Endodermal cell (in vitro differentiated cells): ENCODE results near the gene KRTCAP2. TPM values are rescaled to one million over a fixed set of nuclear protein-coding genes. Genes with fewer than 3 reads are reported as not detected.

Experiments
- DNase-seq: peaks from one replicate; pipeline ENCODE4 v3.0.0-alpha.2; 2017
- H3K27ac ChIP-seq: 2 replicates; pipeline ENCODE4 v1.5.1; 2013; ENCODE audit warnings: mild to moderate bottlenecking, low read depth, low read length, moderate library complexity
- H3K27me3 ChIP-seq: 2 replicates; pipeline ENCODE4 v1.6.1; 2013; ENCODE audit warnings: mild to moderate bottlenecking, low read length, moderate library complexity; ENCODE audit not compliant: insufficient read depth, control insufficient read depth, poor library complexity, severe bottlenecking
- H3K36me3 ChIP-seq: 2 replicates; pipeline ENCODE4 v1.7.0; 2013; ENCODE audit warnings: mild to moderate bottlenecking, low read length, moderate library complexity; ENCODE audit not compliant: control insufficient read depth, insufficient read depth
- H3K4me1 ChIP-seq: one replicate; pipeline ENCODE4 v1.7.0; 2013; ENCODE audit warnings: low read length; ENCODE audit not compliant: control insufficient read depth, insufficient read depth
- H3K4me3 ChIP-seq: 2 replicates; pipeline ENCODE4 v1.5.1; 2013; ENCODE audit warnings: mild to moderate bottlenecking, low read length, moderate library complexity
- H3K9ac ChIP-seq: 2 replicates; pipeline ENCODE4 v1.6.1; 2013; ENCODE audit warnings: mild to moderate bottlenecking, low read length, moderate library complexity; ENCODE audit not compliant: poor library complexity, severe bottlenecking; ENCODE audit errors: extremely low read depth
- H3K9me3 ChIP-seq: 2 replicates; pipeline ENCODE4 v1.6.1; 2013; ENCODE audit warnings: mild to moderate bottlenecking, low read length, moderate library complexity; ENCODE audit not compliant: control insufficient read depth
- H3K27ac Mint-ChIP-seq: 2 replicates; pipeline ENCODE4 v1.8.0; 2020; ENCODE audit warnings: mixed read lengths
- H3K27me3 Mint-ChIP-seq: 2 replicates; pipeline ENCODE4 v1.8.0; 2021; ENCODE audit warnings: mild to moderate bottlenecking, mixed read lengths; ENCODE audit not compliant: insufficient read depth
- H3K36me3 Mint-ChIP-seq: 2 replicates; pipeline ENCODE4 v1.8.0; 2020; ENCODE audit warnings: low read depth, mixed read lengths
- H3K4me1 Mint-ChIP-seq: 2 replicates; pipeline ENCODE4 v1.8.0; 2020; ENCODE audit warnings: mixed read lengths
- H3K4me3 Mint-ChIP-seq: 2 replicates; pipeline ENCODE4 v1.8.0; 2020; ENCODE audit warnings: mild to moderate bottlenecking, moderate library complexity, mixed read lengths
- H3K9me3 Mint-ChIP-seq: 2 replicates; pipeline ENCODE4 v1.8.0; 2020; ENCODE audit warnings: mild to moderate bottlenecking, mixed read lengths
- WGBS, 2 experiments: methylation state at CpG; one replicate each; pipeline versions ENCODE4 v1.1.5 to v1.1.7; 2013; ENCODE audit warnings: missing lambda C conversion rate in 2 of 2, mixed read lengths in 1 of 2; ENCODE audit not compliant: insufficient coverage in 1 of 2, insufficient read length in 1 of 2; 5-methylcytosine and 5-hydroxymethylcytosine counted together
- total RNA-seq, 2 donors: library from RNA; stranded (reverse); fragmentation: NEBNext Ultra II Directional in 1 of 2; extraction: Animal tissue kit (Norgen Biotek cat#: 25700) in 1 of 2; gene quantifications; 2 replicates in 1 of 2; 3 replicates in 1 of 2; pipeline ENCODE4 v1.2.1, GENCODE V29; 2021
- TF ChIP-seq, protein P1 (sequence below): fragments of 200-600 bp; sonication (generic); conservative IDR thresholded peaks from 2 replicates; pipeline ENCODE4 v1.5.0; 2021; ENCODE audit warnings: antibody characterized with exemption, mild to moderate bottlenecking

The KRTCAP2 gene
- total RNA-seq, 2 donors from 2014 or later: 143 to 152 TPM

DNA sequence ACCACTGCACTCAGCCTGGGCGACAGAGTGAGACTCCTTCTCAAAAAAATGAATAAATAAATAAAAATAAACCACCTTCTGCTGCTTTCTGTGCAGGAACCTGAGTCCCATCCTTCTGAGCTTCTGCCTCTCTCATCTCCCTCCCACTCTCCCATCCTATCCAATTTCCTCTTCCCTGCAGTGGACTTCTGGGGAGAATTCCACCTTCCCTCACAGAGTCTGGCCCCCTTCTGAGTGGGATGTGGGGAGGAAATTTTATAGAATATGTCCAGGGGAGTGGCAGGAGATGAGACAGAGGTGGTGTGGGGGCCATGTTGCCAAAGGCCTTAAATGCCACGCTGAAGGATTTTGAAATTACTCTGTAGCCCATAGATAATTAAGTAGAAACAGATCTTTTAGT is 50.8 kb downstream of the KRTCAP2 start:
- H3K27me3 Mint-ChIP-seq: peaks cover 88% of the 10 kb centered on the region
- H3K4me3 ChIP-seq: no peak overlapping the region
- peaks cover 13% of the 10 kb centered on the region for H3K4me1 Mint-ChIP-seq
- H3K9me3 ChIP-seq: no peaks in the 10 kb centered on the region
- no peak overlapping the region for H3K4me3 Mint-ChIP-seq
- no peak overlapping the region for H3K9ac ChIP-seq
- 83 to 100% methylated on average over 1 to 2 of the region's 2 CpGs for WGBS, 2 experiments
- H3K9me3 Mint-ChIP-seq: no peaks in the 10 kb centered on the region
- DNase-seq: no peak
- H3K27ac ChIP-seq: no peak overlapping the region
- H3K27ac Mint-ChIP-seq: no peak overlapping the region
- peaks cover 56% of the 10 kb centered on the region for H3K27me3 ChIP-seq
- no peaks in the 10 kb centered on the region for H3K36me3 ChIP-seq
- TF ChIP-seq, protein P1, sequence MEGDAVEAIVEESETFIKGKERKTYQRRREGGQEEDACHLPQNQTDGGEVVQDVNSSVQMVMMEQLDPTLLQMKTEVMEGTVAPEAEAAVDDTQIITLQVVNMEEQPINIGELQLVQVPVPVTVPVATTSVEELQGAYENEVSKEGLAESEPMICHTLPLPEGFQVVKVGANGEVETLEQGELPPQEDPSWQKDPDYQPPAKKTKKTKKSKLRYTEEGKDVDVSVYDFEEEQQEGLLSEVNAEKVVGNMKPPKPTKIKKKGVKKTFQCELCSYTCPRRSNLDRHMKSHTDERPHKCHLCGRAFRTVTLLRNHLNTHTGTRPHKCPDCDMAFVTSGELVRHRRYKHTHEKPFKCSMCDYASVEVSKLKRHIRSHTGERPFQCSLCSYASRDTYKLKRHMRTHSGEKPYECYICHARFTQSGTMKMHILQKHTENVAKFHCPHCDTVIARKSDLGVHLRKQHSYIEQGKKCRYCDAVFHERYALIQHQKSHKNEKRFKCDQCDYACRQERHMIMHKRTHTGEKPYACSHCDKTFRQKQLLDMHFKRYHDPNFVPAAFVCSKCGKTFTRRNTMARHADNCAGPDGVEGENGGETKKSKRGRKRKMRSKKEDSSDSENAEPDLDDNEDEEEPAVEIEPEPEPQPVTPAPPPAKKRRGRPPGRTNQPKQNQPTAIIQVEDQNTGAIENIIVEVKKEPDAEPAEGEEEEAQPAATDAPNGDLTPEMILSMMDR: no peak
- no peaks in the 10 kb centered on the region for H3K4me1 ChIP-seq
- no peaks in the 10 kb centered on the region for H3K36me3 Mint-ChIP-seq

DNA sequence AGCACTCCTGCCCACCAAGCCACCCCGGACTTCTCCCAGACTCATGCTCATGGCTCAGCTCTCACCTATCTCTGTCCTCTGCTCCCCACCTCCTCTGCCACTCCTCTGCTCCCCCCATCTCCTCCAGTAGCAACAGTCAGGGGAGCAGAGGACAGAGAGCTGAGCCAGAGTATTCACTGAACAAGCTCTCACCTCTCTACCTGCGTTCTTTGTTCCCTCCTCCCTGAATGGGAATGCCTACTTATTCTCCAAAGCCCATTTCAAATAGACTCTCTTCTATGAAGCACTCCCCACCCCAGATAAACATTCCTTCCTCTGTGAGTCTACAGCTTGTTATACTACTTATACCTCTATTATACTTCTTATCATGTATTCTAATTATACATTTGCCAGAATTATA is 51.9 kb downstream of the KRTCAP2 start:
- TF ChIP-seq, protein P1: no peak
- peaks cover 7% of the 10 kb centered on the region for H3K4me1 Mint-ChIP-seq
- Histone ChIP-seq H3K27me3 (peaks cover 46% of the 10 kb centered on the region), H3K4me3 (no peak overlapping the region), H3K4me1 (no peaks in the 10 kb centered on the region), H3K27ac (no peak overlapping the region), H3K9ac (no peak overlapping the region), H3K9me3 (no peaks in the 10 kb centered on the region), H3K36me3 (no peaks in the 10 kb centered on the region)
- WGBS, 2 experiments: 86 to 91% methylated on average over 2 of the region's 2 CpGs
- no peaks in the 10 kb centered on the region for H3K9me3 Mint-ChIP-seq
- no peak overlapping the region for H3K27ac Mint-ChIP-seq
- H3K27me3 Mint-ChIP-seq: peaks cover 86% of the 10 kb centered on the region
- H3K36me3 Mint-ChIP-seq: no peaks in the 10 kb centered on the region
- H3K4me3 Mint-ChIP-seq: no peak overlapping the region
- no peak for DNase-seq

DNA sequence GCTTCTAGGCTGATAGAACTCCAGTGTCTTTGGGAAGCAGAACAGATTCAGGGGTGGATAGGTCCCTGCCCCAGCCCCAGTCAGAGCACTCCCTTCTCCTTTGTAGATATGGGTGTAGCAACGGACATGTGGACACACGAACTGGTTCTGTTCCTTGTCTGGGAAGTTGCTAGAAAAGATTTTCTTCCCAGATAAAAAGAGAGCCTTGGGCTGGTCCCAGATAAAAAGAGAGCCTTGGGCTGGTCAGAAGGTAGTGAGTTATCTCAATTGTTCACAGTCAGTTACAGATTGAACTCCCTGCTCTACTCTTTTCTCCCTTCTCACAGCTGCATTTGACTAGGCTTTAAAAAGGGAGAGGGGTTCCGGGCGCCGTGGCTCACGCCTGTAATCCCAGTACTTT is 52.9 kb downstream of the KRTCAP2 start:
- TF ChIP-seq, protein P1: no peak
- Mint-ChIP-seq H3K9me3 (no peaks in the 10 kb centered on the region), H3K36me3 (no peaks in the 10 kb centered on the region), H3K4me1 (peaks cover 4% of the 10 kb centered on the region), H3K27me3 (peaks cover 80% of the 10 kb centered on the region), H3K27ac (no peak overlapping the region), H3K4me3 (no peak overlapping the region)
- 89% methylated on average over 6 of the region's 6 CpGs; no CpG with 5 or more reads in 1 of the 2 experiments for WGBS, 2 experiments
- Histone ChIP-seq H3K4me3 (no peak overlapping the region), H3K9me3 (no peaks in the 10 kb centered on the region), H3K4me1 (no peaks in the 10 kb centered on the region), H3K27me3 (peaks cover 36% of the 10 kb centered on the region), H3K9ac (no peak overlapping the region), H3K36me3 (no peaks in the 10 kb centered on the region), H3K27ac (no peak overlapping the region)
- no peak for DNase-seq

Other genes with a start within 250 kb of the KRTCAP2 start
- gene PMVK, start 236.6 kb downstream of the KRTCAP2 start, total RNA-seq: 10 to 100 TPM; 16.0 to 16.4 TPM
- gene PBXIP1, start 217.2 kb downstream of the KRTCAP2 start, total RNA-seq: 10 to 100 TPM; 42.5 to 61.3 TPM
- gene PYGO2, start 211.5 kb downstream of the KRTCAP2 start, total RNA-seq: 10 to 100 TPM; 33.4 to 40.4 TPM
- 100 to 1,000 TPM; 157 to 231 TPM for gene SHC1, start 202.6 kb downstream of the KRTCAP2 start, total RNA-seq
- 100 to 1,000 TPM; 145 to 229 TPM for gene CKS1B, start 198.6 kb downstream of the KRTCAP2 start, total RNA-seq
- gene FLAD1, start 190.0 kb downstream of the KRTCAP2 start, total RNA-seq: 10 to 100 TPM; 61.9 to 65.0 TPM
- 1 to 10 TPM in 1 of 2 donors, not detected in 1; 2.0 TPM for gene LENEP, start 179.7 kb downstream of the KRTCAP2 start, total RNA-seq
- gene ZBTB7B, start 170.5 kb downstream of the KRTCAP2 start, total RNA-seq: 10 to 100 TPM; 21.2 to 23.3 TPM
- 1 to 10 TPM in 1 of 2 donors, under 1 TPM in 1; 0.44 to 2.0 TPM for gene DCST2, start 139.5 kb downstream of the KRTCAP2 start, total RNA-seq
- gene DCST1, start 139.5 kb downstream of the KRTCAP2 start, total RNA-seq: not detected
- gene ADAM15, start 122.0 kb downstream of the KRTCAP2 start, total RNA-seq: 10 to 100 TPM; 13.4 to 16.5 TPM
- 10 to 100 TPM; 15.9 to 17.9 TPM for gene EFNA4, start 109.6 kb downstream of the KRTCAP2 start, total RNA-seq
- 1 to 10 TPM; 3.1 to 6.0 TPM for gene EFNA3, start 94.5 kb downstream of the KRTCAP2 start, total RNA-seq
- 1 to 10 TPM; 3.6 to 5.0 TPM for gene EFNA1, start 45.4 kb downstream of the KRTCAP2 start, total RNA-seq
- gene SLC50A1, start 37.5 kb downstream of the KRTCAP2 start, total RNA-seq: 10 to 100 TPM; 25.1 to 29.8 TPM
- gene DPM3, start 32.8 kb downstream of the KRTCAP2 start, total RNA-seq: 10 to 100 TPM; 48.8 to 73.4 TPM
- gene TRIM46, start 545 bp upstream of the KRTCAP2 start, total RNA-seq: 1 to 10 TPM; 5.1 to 7.1 TPM
- gene THBS3, start 34.6 kb upstream of the KRTCAP2 start, total RNA-seq: 10 to 100 TPM; 17.6 to 27.9 TPM
- gene MTX1, start 35.4 kb upstream of the KRTCAP2 start, total RNA-seq: 10 to 100 TPM; 47.3 to 63.2 TPM
- 10 to 100 TPM; 49.5 to 65.9 TPM for gene ENTREP3, start 82.2 kb upstream of the KRTCAP2 start, total RNA-seq
- gene SCAMP3, start 89.1 kb upstream of the KRTCAP2 start, total RNA-seq: 10 to 100 TPM; 56.1 TPM
- gene CLK2, start 100.2 kb upstream of the KRTCAP2 start, total RNA-seq: 10 to 100 TPM; 69.8 to 82.3 TPM
- 1 to 10 TPM; 8.7 to 9.2 TPM for gene HCN3, start 104.2 kb upstream of the KRTCAP2 start, total RNA-seq
- gene PKLR, start 128.1 kb upstream of the KRTCAP2 start, total RNA-seq: under 1 TPM in 1 of 2 donors, not detected in 1; 0.40 TPM
- gene FDPS, start 135.6 kb upstream of the KRTCAP2 start, total RNA-seq: 100 to 1,000 TPM; 247 to 250 TPM
- gene RUSC1, start 147.6 kb upstream of the KRTCAP2 start, total RNA-seq: 10 to 100 TPM; 74.5 to 83.8 TPM